Endodermal cell (in vitro differentiated cells): ENCODE measurements around the gene MYBPC2. TPM values are rescaled to one million over a fixed set of nuclear protein-coding genes. Genes with fewer than 3 reads are reported as not detected.

Experiments used
- DNase-seq: peaks from one replicate; pipeline ENCODE4 v3.0.0-alpha.2; 2017
- H3K27ac ChIP-seq: 2 replicates; pipeline ENCODE4 v1.5.1; 2013; ENCODE audit warnings: mild to moderate bottlenecking, low read depth, low read length, moderate library complexity
- H3K27me3 ChIP-seq: 2 replicates; pipeline ENCODE4 v1.6.1; 2013; ENCODE audit warnings: mild to moderate bottlenecking, low read length, moderate library complexity; ENCODE audit not compliant: insufficient read depth, control insufficient read depth, poor library complexity, severe bottlenecking
- H3K36me3 ChIP-seq: 2 replicates; pipeline ENCODE4 v1.7.0; 2013; ENCODE audit warnings: mild to moderate bottlenecking, low read length, moderate library complexity; ENCODE audit not compliant: control insufficient read depth, insufficient read depth
- H3K4me1 ChIP-seq: one replicate; pipeline ENCODE4 v1.7.0; 2013; ENCODE audit warnings: low read length; ENCODE audit not compliant: control insufficient read depth, insufficient read depth
- H3K4me3 ChIP-seq: 2 replicates; pipeline ENCODE4 v1.5.1; 2013; ENCODE audit warnings: mild to moderate bottlenecking, low read length, moderate library complexity
- H3K9ac ChIP-seq: 2 replicates; pipeline ENCODE4 v1.6.1; 2013; ENCODE audit warnings: mild to moderate bottlenecking, low read length, moderate library complexity; ENCODE audit not compliant: poor library complexity, severe bottlenecking; ENCODE audit errors: extremely low read depth
- H3K9me3 ChIP-seq: 2 replicates; pipeline ENCODE4 v1.6.1; 2013; ENCODE audit warnings: mild to moderate bottlenecking, low read length, moderate library complexity; ENCODE audit not compliant: control insufficient read depth
- H3K27ac Mint-ChIP-seq: 2 replicates; pipeline ENCODE4 v1.8.0; 2020; ENCODE audit warnings: mixed read lengths
- H3K27me3 Mint-ChIP-seq: 2 replicates; pipeline ENCODE4 v1.8.0; 2021; ENCODE audit warnings: mild to moderate bottlenecking, mixed read lengths; ENCODE audit not compliant: insufficient read depth
- H3K36me3 Mint-ChIP-seq: 2 replicates; pipeline ENCODE4 v1.8.0; 2020; ENCODE audit warnings: low read depth, mixed read lengths
- H3K4me1 Mint-ChIP-seq: 2 replicates; pipeline ENCODE4 v1.8.0; 2020; ENCODE audit warnings: mixed read lengths
- H3K4me3 Mint-ChIP-seq: 2 replicates; pipeline ENCODE4 v1.8.0; 2020; ENCODE audit warnings: mild to moderate bottlenecking, moderate library complexity, mixed read lengths
- H3K9me3 Mint-ChIP-seq: 2 replicates; pipeline ENCODE4 v1.8.0; 2020; ENCODE audit warnings: mild to moderate bottlenecking, mixed read lengths
- CTCF ChIP-seq: fragments of 200-600 bp; sonication (generic); conservative IDR thresholded peaks from 2 replicates; pipeline ENCODE4 v1.5.0; 2021; ENCODE audit warnings: antibody characterized with exemption, mild to moderate bottlenecking
- WGBS, 2 experiments: methylation state at CpG; one replicate each; pipeline versions ENCODE4 v1.1.5 to v1.1.7; 2013; ENCODE audit warnings: missing lambda C conversion rate in 2 of 2, mixed read lengths in 1 of 2; ENCODE audit not compliant: insufficient coverage in 1 of 2, insufficient read length in 1 of 2; 5-methylcytosine and 5-hydroxymethylcytosine counted together
- total RNA-seq, 2 donors: library from RNA; stranded (reverse); fragmentation: NEBNext Ultra II Directional in 1 of 2; extraction: Animal tissue kit (Norgen Biotek cat#: 25700) in 1 of 2; gene quantifications; 2 replicates in 1 of 2; 3 replicates in 1 of 2; pipeline ENCODE4 v1.2.1, GENCODE V29; 2021

MYBPC2 gene
- total RNA-seq, 2 donors from 2014 or later: 1.9 to 2.3 TPM

DNA sequence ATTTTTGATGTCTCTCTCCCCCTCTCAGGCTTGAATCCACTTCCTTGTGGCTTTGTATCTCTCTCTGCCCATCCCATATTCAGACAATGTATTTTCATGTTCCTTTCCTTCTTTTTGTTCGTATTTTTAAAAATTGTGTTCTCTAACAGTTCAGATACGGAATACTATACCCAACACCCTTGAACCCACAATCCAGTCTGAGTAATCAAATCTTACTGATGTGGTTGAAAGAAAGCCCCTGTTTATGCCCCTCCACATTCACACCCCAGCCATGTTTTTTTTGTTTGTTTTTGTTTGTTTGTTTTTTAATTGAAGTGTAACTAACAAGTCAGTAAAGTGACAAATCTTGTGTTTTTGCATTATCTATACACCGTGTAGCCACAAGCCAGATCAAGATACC is 12.6 kb upstream of the MYBPC2 start:
- no peaks in the 10 kb centered on the region for H3K9me3 Mint-ChIP-seq
- no peaks in the 10 kb centered on the region for H3K36me3 ChIP-seq
- no peak overlapping the region for H3K27ac ChIP-seq
- H3K4me1 Mint-ChIP-seq: peaks cover 13% of the 10 kb centered on the region
- DNase-seq: no peak
- no peak overlapping the region for H3K9ac ChIP-seq
- no peak overlapping the region for H3K27ac Mint-ChIP-seq
- no peak overlapping the region for H3K4me3 ChIP-seq
- no peaks in the 10 kb centered on the region for H3K9me3 ChIP-seq
- H3K4me1 ChIP-seq: no peaks in the 10 kb centered on the region
- peaks cover 22% of the 10 kb centered on the region for H3K27me3 ChIP-seq
- TF ChIP-seq CTCF: no peak
- H3K36me3 Mint-ChIP-seq: no peaks in the 10 kb centered on the region
- H3K27me3 Mint-ChIP-seq: peaks cover 13% of the 10 kb centered on the region
- H3K4me3 Mint-ChIP-seq: peak overlapping the region; percentile 3
- WGBS, 2 experiments: 75 to 84% methylated on average over 2 to 3 of the region's 3 CpGs

- H3K27me3 Mint-ChIP-seq: peaks cover 13% of the 10 kb centered on the region
- H3K27ac ChIP-seq: no peak overlapping the region
- no peaks in the 10 kb centered on the region for H3K9me3 ChIP-seq
- no peak overlapping the region for H3K27ac Mint-ChIP-seq
- no peak overlapping the region for H3K4me3 Mint-ChIP-seq
- H3K4me1 Mint-ChIP-seq: peaks cover 13% of the 10 kb centered on the region
- H3K4me3 ChIP-seq: no peak overlapping the region
- no peaks in the 10 kb centered on the region for H3K9me3 Mint-ChIP-seq
- DNase-seq: no peak
- no peak overlapping the region for H3K9ac ChIP-seq
- no peaks in the 10 kb centered on the region for H3K36me3 ChIP-seq
- 61 to 63% methylated on average over 3 of the region's 3 CpGs for WGBS, 2 experiments
- H3K36me3 Mint-ChIP-seq: no peaks in the 10 kb centered on the region
- H3K4me1 ChIP-seq: no peaks in the 10 kb centered on the region
- no peak for TF ChIP-seq CTCF
- H3K27me3 ChIP-seq: peaks cover 22% of the 10 kb centered on the region
Measured at GRCh38 chr19:50420808-50421207, 11.9 kb upstream of the MYBPC2 start.

- no peak for DNase-seq
- no peak overlapping the region for H3K4me3 ChIP-seq
- no peak overlapping the region for H3K9ac ChIP-seq
- Mint-ChIP-seq H3K36me3 (no peaks in the 10 kb centered on the region), H3K27ac (no peak overlapping the region), H3K9me3 (no peaks in the 10 kb centered on the region), H3K27me3 (peaks cover 13% of the 10 kb centered on the region), H3K4me1 (peaks cover 13% of the 10 kb centered on the region), H3K4me3 (no peak overlapping the region)
- no peak overlapping the region for H3K27ac ChIP-seq
- H3K27me3 ChIP-seq: peaks cover 22% of the 10 kb centered on the region
- H3K9me3 ChIP-seq: no peaks in the 10 kb centered on the region
- no peaks in the 10 kb centered on the region for H3K4me1 ChIP-seq
- TF ChIP-seq CTCF: no peak
- 88 to 93% methylated on average over 8 to 18 of the region's 18 CpGs for WGBS, 2 experiments
- no peaks in the 10 kb centered on the region for H3K36me3 ChIP-seq
Measured at GRCh38 chr19:50422397-50423278, 10.1 kb upstream of the MYBPC2 start.
